Activated naive CD4-positive, alpha-beta T cell treated with anti-CD3 and anti-CD28 coated beads for 36 hours (primary cell): Measurements from ENCODE around the gene SRP9. TPM values are rescaled to one million over a fixed set of nuclear protein-coding genes. Genes with fewer than 3 reads are reported as not detected.
"Not testable (repeated sequence)": the region's sequence is repeated elsewhere in the genome, so short reads cannot be mapped to it uniquely, and the experiment has no call there.

Experiments
- CTCF ChIA-PET: fragments of 350-600 bp; sonication (Branson Sonifier 250); formaldehyde crosslinking; loops from one replicate; lab custom pipeline; 2021; ENCODE audit warnings: antibody characterized with exemption; lab: Charles Lee
- DNase-seq: peaks from one replicate; pipeline ENCODE4 v3.0.0-alpha.2; 2020
- H3K27ac Mint-ChIP-seq: one replicate; pipeline ENCODE4 v1.8.0; 2021; ENCODE audit warnings: mild to moderate bottlenecking, mixed read lengths
- H3K27me3 Mint-ChIP-seq: one replicate; pipeline ENCODE4 v1.8.0; 2021; ENCODE audit warnings: low read depth, mixed read lengths
- H3K36me3 Mint-ChIP-seq: one replicate; pipeline ENCODE4 v1.8.0; 2021; ENCODE audit warnings: low read depth, mixed read lengths
- H3K4me1 Mint-ChIP-seq: one replicate; pipeline ENCODE4 v1.8.0; 2021; ENCODE audit warnings: low read depth, mixed read lengths
- H3K4me3 Mint-ChIP-seq: one replicate; pipeline ENCODE4 v1.8.0; 2021; ENCODE audit warnings: mild to moderate bottlenecking, moderate library complexity, mixed read lengths
- H3K9me3 Mint-ChIP-seq: one replicate; pipeline ENCODE4 v1.8.0; 2021; ENCODE audit warnings: mixed read lengths
- intact Hi-C: fragments of 100-400 bp; cut with micrococcal nuclease; formaldehyde crosslinking; loops from one replicate; pipeline ENCODE4 v1.15.1; 2023
- total RNA-seq, 2 experiments: library from RNA; stranded (reverse); gene quantifications; one replicate each; pipeline ENCODE4 v1.2.3, GENCODE V29; 2021

The SRP9 gene
- total RNA-seq, 2 experiments from 2014 or later, result 356 to 363 TPM

DNA sequence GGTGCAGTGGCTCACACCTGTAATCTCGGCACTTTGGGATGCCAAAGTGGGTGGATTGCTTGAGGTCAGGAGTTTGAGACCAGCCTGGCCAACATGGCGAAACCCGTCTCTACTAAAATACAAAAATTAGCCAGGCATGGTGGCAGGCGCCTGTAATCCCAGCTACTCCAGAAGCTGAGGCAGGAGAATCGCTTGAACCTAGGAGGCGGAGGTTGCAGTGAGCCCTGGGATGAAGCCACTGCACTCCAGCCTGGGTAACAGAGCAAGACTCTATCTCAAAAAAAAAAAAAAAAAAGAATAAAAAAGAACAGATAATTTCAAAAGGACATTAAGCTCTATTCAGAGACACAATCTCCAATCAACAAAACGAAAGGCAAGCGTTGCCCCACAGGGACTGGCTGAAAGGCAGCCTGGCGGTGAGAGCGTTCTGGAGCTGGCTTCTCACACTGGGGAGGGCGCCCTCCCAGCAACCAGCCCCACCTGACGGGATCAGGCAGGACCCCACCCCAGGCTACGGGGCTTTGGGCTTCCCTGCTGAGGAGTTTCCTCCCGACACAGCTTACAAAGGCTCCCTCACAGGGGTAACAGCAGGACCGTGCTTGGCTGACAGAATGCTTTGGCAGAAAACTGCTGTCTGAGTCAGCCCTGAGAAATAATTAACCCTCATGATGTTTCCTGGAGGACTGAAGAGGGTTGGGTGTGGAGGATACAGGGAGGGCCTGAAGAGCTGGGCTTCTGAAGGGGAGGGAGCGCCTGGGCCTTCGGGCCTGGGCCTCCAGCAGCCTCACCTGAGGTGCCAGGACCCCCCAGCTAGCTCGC, 31.1 kb upstream of the SRP9 start:
- intact Hi-C loops, result no loop called here
- no peak overlapping the region for H3K4me3 Mint-ChIP-seq
- no peak overlapping the region for H3K27ac Mint-ChIP-seq
- CTCF ChIA-PET, result no interaction called here
- DNase-seq, result no peak
- no peaks in the 10 kb centered on the region for H3K27me3 Mint-ChIP-seq
- H3K9me3 Mint-ChIP-seq, result no peaks in the 10 kb centered on the region
- peaks cover 1% of the 10 kb centered on the region for H3K36me3 Mint-ChIP-seq
- H3K4me1 Mint-ChIP-seq, result no peaks in the 10 kb centered on the region

DNA sequence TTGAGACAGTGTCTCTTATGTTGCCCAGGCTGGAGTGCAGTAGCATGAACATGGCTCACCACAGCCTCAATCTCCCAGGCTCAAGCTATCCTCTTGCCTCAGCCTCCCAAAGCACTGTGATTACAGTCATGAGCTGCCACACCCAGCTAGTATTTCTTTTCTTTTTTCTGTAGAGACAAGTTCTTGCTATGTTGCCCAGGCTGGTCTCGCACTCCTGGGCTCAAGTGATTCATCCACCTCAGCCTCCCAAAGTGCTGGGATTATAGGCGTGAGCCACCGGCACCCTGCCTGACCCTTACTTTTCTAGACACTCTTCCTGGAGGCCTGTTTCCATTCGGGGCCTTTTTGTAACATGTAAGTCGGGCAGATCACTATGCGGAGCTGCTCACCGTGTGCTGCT, 30.1 kb upstream of the SRP9 start:
- CTCF ChIA-PET, result no interaction called here
- Mint-ChIP-seq H3K36me3 (no peaks in the 10 kb centered on the region), H3K9me3 (no peaks in the 10 kb centered on the region), H3K4me1 (no peaks in the 10 kb centered on the region), H3K27me3 (no peaks in the 10 kb centered on the region), H3K4me3 (no peak overlapping the region), H3K27ac (peak overlapping the region; percentile 48)
- no peak for DNase-seq
- intact Hi-C loops, result no loop called here

- CTCF ChIA-PET, result no interaction called here
- no peak for DNase-seq
- Mint-ChIP-seq H3K4me3 (no peak overlapping the region), H3K27me3 (no peaks in the 10 kb centered on the region), H3K36me3 (no peaks in the 10 kb centered on the region), H3K4me1 (no peaks in the 10 kb centered on the region), H3K9me3 (no peaks in the 10 kb centered on the region), H3K27ac (no peak overlapping the region)
- intact Hi-C loops, result no loop called here
These were observed 29.1 kb upstream of the SRP9 start for GRCh38 chr1:225748529-225748928.

GRCh38 chr1:225749706-225750105, 27.9 kb upstream of the SRP9 start:
- Mint-ChIP-seq H3K4me3 (no peak overlapping the region), H3K27me3 (no peaks in the 10 kb centered on the region), H3K27ac (no peak overlapping the region), H3K9me3 (no peaks in the 10 kb centered on the region), H3K4me1 (no peaks in the 10 kb centered on the region), H3K36me3 (no peaks in the 10 kb centered on the region)
- CTCF ChIA-PET, result no interaction called here
- intact Hi-C loops, result no loop called here
- no peak for DNase-seq

DNA sequence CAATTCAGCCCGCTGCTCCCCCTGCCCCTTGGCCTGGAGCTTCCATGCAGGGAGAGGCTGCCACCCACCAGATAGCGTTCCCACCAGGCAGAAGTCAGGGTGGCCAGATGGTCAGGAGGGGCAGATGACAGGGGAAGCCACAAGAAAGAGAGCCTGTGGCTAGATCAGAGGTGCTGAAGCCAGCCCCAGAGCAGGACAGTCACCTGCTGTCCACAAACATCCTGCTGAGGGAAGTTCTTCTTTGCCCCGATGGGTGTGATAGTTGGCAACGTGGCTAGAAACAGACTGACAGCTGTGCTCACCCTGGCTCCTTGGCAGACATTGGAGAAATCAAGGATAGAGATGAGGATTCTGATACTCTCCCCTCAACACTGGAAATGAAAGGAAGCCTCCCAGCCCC, 27.2 kb upstream of the SRP9 start:
- H3K9me3 Mint-ChIP-seq, result no peaks in the 10 kb centered on the region
- no peaks in the 10 kb centered on the region for H3K4me1 Mint-ChIP-seq
- H3K4me3 Mint-ChIP-seq, result no peak overlapping the region
- H3K27me3 Mint-ChIP-seq, result no peaks in the 10 kb centered on the region
- CTCF ChIA-PET, result no interaction called here
- no peaks in the 10 kb centered on the region for H3K36me3 Mint-ChIP-seq
- DNase-seq, result no peak
- H3K27ac Mint-ChIP-seq, result no peak overlapping the region
- intact Hi-C loops, result no loop called here

GRCh38 chr1:225750875-225751824, 26.5 kb upstream of the SRP9 start:
- H3K27ac Mint-ChIP-seq, result no peak overlapping the region
- no peak overlapping the region for H3K4me3 Mint-ChIP-seq
- no peaks in the 10 kb centered on the region for H3K9me3 Mint-ChIP-seq
- CTCF ChIA-PET, result no interaction called here
- H3K27me3 Mint-ChIP-seq, result no peaks in the 10 kb centered on the region
- no peaks in the 10 kb centered on the region for H3K36me3 Mint-ChIP-seq
- no peaks in the 10 kb centered on the region for H3K4me1 Mint-ChIP-seq
- no peak for DNase-seq
- intact Hi-C loops, result no loop called here

- Mint-ChIP-seq H3K4me1 (no peaks in the 10 kb centered on the region), H3K27me3 (no peaks in the 10 kb centered on the region), H3K9me3 (no peaks in the 10 kb centered on the region), H3K36me3 (no peaks in the 10 kb centered on the region), H3K27ac (no peak overlapping the region), H3K4me3 (no peak overlapping the region)
- DNase-seq, result no peak
- intact Hi-C loops, result no loop called here
- CTCF ChIA-PET, result interaction anchor here (0.6 kb wide), 1 partner anchor 430 kb away, joined by 3 read pairs; no protein-coding TSS in a partner anchor
These were observed 25.4 kb upstream of the SRP9 start for GRCh38 chr1:225752245-225752644.

DNA sequence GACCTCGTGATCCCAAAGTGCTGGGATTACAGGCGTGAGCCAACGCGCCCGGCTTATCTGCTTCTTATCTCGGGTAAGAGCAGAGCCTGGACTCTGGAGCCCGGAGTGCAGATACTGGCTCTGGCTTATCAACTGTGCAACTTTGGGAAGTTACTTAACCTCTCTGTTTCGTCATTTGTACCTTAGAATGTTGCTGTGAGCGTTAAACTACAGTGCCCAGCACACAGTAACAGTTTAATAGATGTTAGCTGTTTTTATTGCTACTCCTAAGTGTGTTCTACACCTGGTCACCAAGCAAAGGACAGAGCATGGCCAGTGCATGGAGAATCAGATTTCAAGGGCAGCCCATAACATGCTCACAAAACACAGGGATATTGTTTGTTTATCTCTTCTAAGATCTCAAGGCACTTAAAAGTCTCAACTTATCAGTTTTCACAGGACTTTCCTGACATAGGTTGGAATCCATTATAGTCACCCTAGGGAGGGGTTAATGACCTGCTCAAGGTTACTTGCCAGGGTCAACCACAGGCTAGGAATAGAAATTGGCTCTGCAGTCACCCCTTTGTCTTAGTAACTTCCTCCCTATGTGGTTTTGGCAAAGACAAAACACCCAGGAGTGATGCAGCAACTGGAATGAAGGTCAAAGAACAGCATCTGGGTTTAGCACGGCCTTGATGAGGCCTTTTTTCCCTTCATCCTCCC, 22.5 kb upstream of the SRP9 start:
- no peak overlapping the region for H3K4me3 Mint-ChIP-seq
- H3K4me1 Mint-ChIP-seq, result no peaks in the 10 kb centered on the region
- H3K36me3 Mint-ChIP-seq, result no peaks in the 10 kb centered on the region
- no peak for DNase-seq
- no peaks in the 10 kb centered on the region for H3K9me3 Mint-ChIP-seq
- H3K27me3 Mint-ChIP-seq, result no peaks in the 10 kb centered on the region
- intact Hi-C loops, result no loop called here
- H3K27ac Mint-ChIP-seq, result no peak overlapping the region
- CTCF ChIA-PET, result no interaction called here

DNA sequence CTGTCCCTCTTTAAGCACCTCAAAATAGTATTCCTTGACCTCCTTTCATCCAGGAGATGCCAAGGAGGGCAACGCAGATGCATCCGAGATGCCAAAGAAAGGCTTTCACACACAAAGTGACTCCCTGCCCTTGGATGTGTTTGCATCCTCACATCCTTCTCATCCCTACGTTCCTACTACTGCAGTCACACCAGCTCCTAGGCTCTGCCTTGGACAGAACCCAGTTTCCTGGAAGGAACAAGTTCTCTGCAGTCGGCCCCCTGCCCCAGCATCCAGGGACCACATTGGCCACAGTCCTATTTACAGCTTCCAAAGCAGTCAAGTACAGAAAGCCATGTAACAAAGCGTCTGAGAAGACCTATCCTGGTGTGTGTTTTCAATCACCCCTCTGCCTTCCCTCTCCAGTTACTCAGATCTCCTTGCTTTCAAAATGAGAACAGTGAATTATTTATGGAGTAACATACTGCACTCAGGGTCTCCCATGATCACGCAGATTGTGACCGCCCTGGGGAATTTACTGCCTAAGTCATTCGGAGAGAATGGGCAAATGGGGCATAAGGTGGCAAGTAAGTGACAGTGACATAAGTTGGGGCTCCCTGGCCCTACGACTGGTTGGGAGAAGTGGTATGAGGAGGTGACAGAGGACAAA, 21.8 kb upstream of the SRP9 start:
- DNase-seq, result no peak
- H3K4me1 Mint-ChIP-seq, result no peaks in the 10 kb centered on the region
- H3K4me3 Mint-ChIP-seq, result no peak overlapping the region
- CTCF ChIA-PET, result no interaction called here
- H3K36me3 Mint-ChIP-seq, result no peaks in the 10 kb centered on the region
- intact Hi-C loops, result no loop called here
- no peaks in the 10 kb centered on the region for H3K27me3 Mint-ChIP-seq
- H3K9me3 Mint-ChIP-seq, result no peaks in the 10 kb centered on the region
- H3K27ac Mint-ChIP-seq, result no peak overlapping the region

DNA sequence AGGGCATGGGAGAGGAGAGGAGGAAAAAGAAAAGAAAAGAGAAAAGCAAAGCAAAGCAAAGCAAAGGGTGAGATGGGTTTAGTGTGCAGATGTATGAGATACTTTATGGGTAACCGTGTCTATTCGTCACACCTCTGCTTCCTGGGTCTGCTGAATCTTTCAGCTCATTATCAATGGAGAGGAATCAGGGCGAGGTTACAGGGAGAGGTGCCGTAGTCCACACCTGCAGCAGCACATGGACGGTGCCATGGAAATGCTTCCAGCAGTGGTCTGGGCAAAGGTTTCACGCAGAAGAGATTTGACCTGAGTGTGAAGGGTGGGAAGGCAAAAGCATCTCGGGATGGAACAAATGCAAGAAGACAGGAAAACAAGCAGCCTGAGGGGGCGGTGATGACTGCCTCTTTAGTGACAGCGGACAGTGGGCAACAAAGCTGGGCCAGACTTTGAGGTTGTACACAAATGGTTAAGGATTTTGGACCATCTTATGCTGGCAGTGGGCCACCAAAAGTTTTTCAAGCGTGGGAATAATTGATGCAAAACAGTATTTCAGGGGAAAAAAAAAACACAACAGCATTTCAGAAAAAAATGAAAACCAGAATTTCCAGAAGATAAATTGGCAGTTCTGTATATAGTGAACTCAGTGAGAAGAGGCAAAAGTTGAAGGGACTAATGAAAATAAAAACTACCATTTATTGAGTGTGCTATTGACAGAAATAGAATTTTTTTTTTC, 19.5 kb upstream of the SRP9 start:
- Mint-ChIP-seq H3K27ac (no peak overlapping the region), H3K36me3 (no peaks in the 10 kb centered on the region), H3K4me3 (no peak overlapping the region), H3K9me3 (no peaks in the 10 kb centered on the region), H3K4me1 (no peaks in the 10 kb centered on the region), H3K27me3 (no peaks in the 10 kb centered on the region)
- intact Hi-C loops, result no loop called here
- no peak for DNase-seq
- CTCF ChIA-PET, result no interaction called here

- H3K4me1 Mint-ChIP-seq, DNase-seq, H3K4me3 Mint-ChIP-seq, H3K27ac Mint-ChIP-seq, H3K27me3 Mint-ChIP-seq, H3K36me3 Mint-ChIP-seq, H3K9me3 Mint-ChIP-seq, intact Hi-C loops: not testable (repeated sequence)
- CTCF ChIA-PET, result interaction anchor here (1.3 kb wide), 1 partner anchor 152 kb away, joined by 3 read pairs; no protein-coding TSS in a partner anchor
These were observed 17.7 kb upstream of the SRP9 start for GRCh38 chr1:225759972-225760371.
